Measurements from ENCODE around the gene LRRC42. TPM values are rescaled to one million over a fixed set of nuclear protein-coding genes. Genes with fewer than 3 reads are reported as not detected.
A peak's percentile ranks its signal among the peaks of the same experiment; 100 is the strongest.

LRRC42 gene
- total RNA-seq, 1 donor, result 41.9 TPM

GRCh38 chr1:54016343-54017282 is 70.5 kb downstream of the LRRC42 start:
- TF ChIP-seq CTCF (IDR thresholded peaks at IDR 0.05; ENCODE audit: insufficient read depth, low read length), result no peak
- H3K4me3 ChIP-seq (ENCODE audit: low read depth, low read length), result no peak overlapping the region
- DNase-seq (ENCODE audit: low read depth), result peak; percentile 15

Other genes starting within 250 kb of the LRRC42 start
- gene GLIS1, start 207.2 kb upstream of the LRRC42 start, total RNA-seq (ENCODE audit: low replicate concordance), result 1.6 TPM in 1 of 2 replicates, not detected in the other
- gene NDC1, start 108.1 kb upstream of the LRRC42 start, total RNA-seq (ENCODE audit: low replicate concordance), result 4.7 and 35.2 TPM in 2 replicates
- 30.1 and 34.4 TPM in 2 replicates for gene YIPF1, start 56.6 kb upstream of the LRRC42 start, total RNA-seq (ENCODE audit: low replicate concordance)
- gene DIO1, start 52.2 kb upstream of the LRRC42 start, total RNA-seq (ENCODE audit: low replicate concordance), result not detected in 2 replicates
- 20.8 and 53.4 TPM in 2 replicates for gene IFT25, start 651 bp upstream of the LRRC42 start, total RNA-seq (ENCODE audit: low replicate concordance)
- not detected in 2 replicates for gene LDLRAD1, start 71.8 kb downstream of the LRRC42 start, total RNA-seq (ENCODE audit: low replicate concordance)
- 278 and 356 TPM in 2 replicates for gene TMEM59, start 106.9 kb downstream of the LRRC42 start, total RNA-seq (ENCODE audit: low replicate concordance)
- gene TCEANC2, start 107.3 kb downstream of the LRRC42 start, total RNA-seq (ENCODE audit: low replicate concordance), result 5.4 and 5.5 TPM in 2 replicates
- gene CDCP2, start 206.7 kb downstream of the LRRC42 start, total RNA-seq (ENCODE audit: low replicate concordance), result not detected in 2 replicates

Measured in fibroblast of the aortic adventitia (primary cell).